Measurements from ENCODE around the gene TRRAP. TPM values are rescaled to one million over a fixed set of nuclear protein-coding genes. Genes with fewer than 3 reads are reported as not detected.
A peak's percentile ranks its signal among the peaks of the same experiment; 100 is the strongest.

TRRAP gene
- total RNA-seq, 1 donor from 2014 or later: 15.5 TPM

DNA sequence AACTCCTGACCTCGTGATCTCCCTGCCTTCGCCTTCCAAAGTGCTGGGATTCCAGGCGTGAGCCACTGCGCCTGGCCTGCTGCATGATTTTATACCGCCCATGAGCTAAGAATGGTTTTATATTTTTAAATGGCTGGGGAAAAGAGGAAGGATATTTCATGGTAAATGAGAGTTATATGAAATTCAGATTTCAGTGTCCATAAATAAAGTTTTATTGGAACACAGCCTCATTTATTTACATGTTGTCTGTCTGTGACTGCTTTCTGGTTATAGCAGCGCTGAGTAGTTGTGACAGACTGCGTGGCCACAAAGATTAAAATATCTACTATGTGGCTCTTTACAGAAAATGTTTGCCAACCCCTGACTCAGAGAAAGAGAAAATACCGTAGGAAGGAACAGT is 2.2 kb downstream of the TRRAP start:
- intact Hi-C loops (cut with micrococcal nuclease): no loop called here
- DNase-seq (no peak), ATAC-seq (no peak)

DNA sequence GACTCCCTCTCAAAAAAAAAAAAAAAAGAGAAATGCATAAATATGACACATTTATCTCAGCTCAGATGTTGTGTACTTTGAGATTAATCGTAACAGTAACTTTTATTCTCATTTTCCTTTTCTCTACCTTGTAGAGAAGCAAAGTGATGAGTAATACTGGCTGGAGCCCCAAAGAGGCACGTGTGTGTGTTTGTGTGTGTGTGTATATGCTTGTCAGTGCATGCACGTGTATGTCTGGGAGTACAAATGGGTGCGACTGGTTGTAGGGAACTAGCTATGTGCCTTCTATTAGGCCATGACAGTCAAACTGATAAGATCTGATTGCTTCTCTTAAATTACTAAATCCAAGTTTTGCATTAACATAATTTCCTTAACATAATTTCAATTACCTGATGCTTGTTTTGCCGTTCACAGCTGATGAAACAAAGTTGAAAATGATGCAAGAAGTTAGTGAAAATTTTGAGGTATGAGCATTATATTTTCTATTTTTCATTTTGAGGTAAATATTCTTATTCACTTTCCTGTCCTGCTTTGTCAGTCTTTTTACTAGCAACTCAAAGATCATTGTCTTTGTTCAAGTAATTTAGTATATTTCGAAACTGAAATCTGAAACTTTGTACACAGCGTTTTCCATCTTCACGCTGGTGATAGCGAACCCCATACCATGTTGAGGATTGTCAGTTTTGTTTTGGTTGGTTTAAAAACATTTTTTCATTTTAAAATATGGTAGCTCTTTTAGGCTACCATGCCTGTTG is 3.4 kb downstream of the TRRAP start:
- ATAC-seq (no peak), DNase-seq (no peak)
- intact Hi-C loops (cut with micrococcal nuclease): no loop called here

DNA sequence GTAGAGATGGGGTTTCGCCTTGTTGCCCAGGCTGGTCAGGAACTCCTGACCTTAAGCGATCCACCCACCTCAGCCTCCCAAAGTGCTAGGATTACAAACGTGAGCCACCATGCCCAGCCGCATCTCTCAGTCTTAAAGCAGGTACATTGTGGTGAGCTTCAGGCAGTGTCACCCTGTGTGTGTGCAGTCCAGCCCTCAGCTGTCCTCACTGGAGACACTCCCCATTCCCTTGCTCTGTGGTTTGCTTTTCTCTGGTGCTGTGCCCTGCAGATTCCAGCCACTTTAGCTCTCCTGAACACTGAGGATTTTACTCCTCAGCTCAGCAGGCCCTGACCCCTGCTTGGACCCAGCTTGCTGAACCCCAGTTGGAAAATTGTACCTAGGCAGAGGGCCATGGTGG is 6.1 kb downstream of the TRRAP start:
- ATAC-seq (no peak), DNase-seq (no peak)
- intact Hi-C loops (cut with micrococcal nuclease): no loop called here

DNA sequence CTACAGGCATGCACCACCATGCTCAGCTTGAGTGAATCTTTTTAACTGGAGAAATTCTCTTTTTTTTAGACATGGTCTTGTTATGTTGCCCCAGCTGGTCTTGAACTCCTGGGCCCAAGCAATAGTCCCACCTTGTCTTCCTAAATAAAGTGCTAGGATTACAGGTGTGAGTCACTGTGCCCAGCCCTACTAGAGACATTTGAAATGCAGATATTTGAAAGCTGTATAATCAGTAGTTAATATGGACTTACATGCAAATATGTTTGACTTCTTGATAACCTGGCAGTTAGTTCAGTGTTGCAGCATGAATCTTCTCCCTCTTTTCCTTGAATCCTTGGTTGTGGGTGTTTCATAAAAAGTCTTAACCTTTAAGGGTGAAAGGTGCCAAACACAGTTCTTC is 8.7 kb downstream of the TRRAP start:
- ATAC-seq (no peak), DNase-seq (no peak)
- intact Hi-C loops (cut with micrococcal nuclease): no loop called here

DNA sequence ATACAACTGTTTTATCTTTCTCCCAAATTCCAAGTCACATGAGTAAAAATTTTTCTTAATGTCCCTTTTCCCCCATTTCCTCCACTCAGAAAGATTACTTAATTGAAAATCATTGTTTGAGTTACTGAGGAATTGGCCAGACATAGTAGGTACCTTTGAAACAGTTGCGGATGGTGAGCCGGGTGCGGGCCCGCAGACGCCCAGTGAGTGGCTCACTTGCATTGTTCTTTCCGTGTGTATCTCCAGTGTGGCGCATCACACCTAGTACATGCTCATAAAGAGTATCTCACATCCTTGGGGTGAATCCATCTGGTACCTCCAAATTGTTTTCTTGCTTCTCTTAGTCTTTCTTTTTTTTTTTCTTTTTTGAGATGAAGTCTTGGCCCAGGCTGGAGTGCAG is 14.3 kb downstream of the TRRAP start:
- intact Hi-C loops (cut with micrococcal nuclease): no loop called here
- DNase-seq (no peak), ATAC-seq (no peak)

DNA sequence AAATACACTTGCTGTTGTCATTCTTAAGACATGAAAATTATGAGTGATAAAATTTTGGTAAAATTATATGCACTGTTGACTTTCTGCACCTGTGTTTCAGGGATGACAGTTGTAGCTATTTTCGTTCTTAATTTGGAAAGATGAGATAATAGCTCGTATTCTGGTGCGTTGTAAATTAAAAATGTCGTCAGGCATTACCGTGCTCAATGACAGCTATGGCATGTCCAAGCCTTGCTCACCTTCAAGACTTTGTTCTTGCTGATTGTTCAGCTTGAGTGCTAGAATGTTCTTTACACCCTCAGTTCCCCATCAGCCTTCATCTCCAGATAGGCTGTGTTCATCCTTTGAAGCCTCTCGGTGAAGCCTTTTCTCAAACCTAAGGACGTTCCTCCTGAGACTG is 21.5 kb downstream of the TRRAP start:
- intact Hi-C loops (cut with micrococcal nuclease): no loop called here
- DNase-seq (no peak), ATAC-seq (no peak)

DNA sequence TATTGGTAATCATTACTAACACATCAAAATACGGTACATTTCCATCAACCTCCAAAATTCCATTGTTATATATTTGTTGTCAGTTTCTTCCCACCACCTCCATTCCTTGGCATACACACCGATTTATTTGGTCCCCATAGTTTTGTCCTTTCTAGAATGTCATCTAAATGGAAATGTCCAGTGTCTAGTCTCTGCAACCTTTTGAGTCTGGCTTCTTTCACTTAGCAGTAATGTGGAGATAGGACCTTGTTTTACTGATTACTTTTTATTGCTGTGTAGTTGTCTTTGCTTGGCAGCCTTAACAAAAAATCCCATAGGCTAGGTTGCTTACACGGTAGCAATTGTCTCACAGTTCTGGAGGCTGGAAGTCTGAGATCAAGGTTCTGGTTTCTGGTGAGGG is 22.5 kb downstream of the TRRAP start:
- no peak for ATAC-seq
- intact Hi-C loops (cut with micrococcal nuclease): no loop called here

DNA sequence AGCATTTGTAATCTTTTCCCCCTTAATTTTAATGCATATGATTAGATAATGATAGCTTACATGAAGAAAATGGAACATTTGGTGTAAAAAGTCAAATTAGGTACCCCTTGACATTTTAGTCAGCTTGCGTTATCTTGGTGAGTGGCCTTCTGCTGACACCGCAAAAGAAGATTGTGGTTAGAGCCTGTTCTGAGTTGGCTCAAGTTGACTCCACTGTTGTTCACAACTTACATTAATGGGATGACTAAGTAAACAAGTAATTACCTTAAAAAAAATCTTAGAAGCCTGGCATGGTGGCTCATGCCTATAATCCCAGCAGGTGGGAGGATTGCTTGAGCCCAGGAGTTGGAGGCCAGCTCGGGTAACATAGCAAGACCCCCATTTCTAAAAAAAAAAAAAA is 24.2 kb downstream of the TRRAP start:
- DNase-seq (no peak), ATAC-seq (no peak)
- intact Hi-C loops (cut with micrococcal nuclease): no loop called here

More for the DNA sequence above, 22.5 kb downstream of the TRRAP start:
- no peak for DNase-seq

DNA sequence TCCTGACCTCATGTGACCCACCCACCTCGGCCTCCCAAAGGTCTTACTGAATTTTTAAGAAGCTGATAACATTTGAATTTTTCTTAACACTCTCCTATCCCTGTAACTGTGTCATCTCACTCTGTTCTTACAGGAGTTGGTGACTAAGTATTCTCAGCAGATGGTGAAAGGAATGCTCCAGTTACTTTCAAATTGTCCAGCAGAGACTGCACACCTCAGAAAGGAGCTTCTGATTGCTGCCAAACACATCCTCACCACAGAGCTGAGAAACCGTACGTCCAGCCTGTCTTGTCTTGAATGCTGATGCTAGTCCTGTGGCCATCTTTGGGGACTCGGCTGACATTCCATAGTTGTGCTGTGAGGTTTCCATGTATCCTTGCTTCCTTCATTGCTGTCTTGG is 24.9 kb downstream of the TRRAP start:
- intact Hi-C loops (cut with micrococcal nuclease): no loop called here
- ATAC-seq (no peak), DNase-seq (no peak)

DNA sequence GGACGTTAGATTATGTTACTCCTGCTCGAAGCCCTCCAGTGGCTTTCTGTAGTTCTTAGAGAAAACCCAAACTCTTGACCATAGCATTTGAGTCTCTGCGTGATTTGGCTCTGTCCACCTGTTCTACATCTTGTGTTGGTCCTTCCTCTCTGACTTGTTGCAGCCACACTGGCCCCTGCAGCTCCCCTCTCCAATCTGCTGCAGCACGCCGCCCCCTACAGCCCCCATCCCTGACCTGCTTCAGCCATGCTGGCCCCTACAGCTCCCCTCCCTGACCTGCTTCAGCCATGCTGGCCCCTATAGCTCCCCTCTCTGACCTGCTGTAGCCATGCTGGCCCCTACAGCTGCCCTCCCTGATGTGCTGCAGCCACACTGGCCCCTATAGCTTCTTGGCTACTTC is 29.2 kb downstream of the TRRAP start:
- intact Hi-C loops (cut with micrococcal nuclease): no loop called here

DNA sequence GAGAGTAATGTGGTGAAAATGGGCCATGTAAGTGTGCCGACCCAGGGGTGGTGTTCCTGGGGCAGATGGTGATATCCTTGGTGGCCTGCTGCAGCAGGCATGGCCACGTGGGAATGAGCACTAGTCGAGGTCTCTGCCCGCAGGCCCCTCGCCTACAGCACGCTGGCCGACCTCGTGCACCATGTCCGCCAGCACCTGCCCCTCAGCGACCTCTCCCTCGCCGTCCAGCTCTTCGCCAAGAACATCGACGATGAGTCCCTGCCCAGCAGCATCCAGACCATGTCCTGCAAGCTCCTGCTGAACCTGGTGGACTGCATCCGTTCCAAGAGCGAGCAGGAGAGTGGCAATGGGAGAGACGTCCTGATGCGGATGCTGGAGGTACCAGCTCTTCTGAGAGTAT is 30.3 kb downstream of the TRRAP start:
- ATAC-seq: no peak
- no peak for DNase-seq
- intact Hi-C loops (cut with micrococcal nuclease): no loop called here

More for the DNA sequence above, 29.2 kb downstream of the TRRAP start:
- DNase-seq (no peak), ATAC-seq (no peak)

DNA sequence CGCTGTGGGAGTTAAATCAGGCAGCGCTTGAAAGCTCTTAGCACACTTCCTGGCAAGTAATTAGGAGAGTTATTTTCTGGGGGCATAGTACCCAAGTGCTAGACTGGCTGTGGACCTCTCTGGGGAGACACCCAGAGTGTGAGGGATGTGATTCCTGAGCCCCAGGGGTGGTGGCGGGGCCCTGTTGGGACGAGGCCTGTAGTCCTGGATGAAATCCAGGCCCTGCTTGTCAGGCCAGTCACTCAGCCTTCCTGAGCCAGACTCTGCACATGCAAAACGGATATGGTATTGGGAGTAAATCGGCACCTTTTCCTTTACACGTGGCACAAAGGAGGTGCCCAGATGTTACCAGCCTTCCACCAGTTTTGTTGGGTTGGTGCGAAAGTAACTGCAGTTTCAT is 31.2 kb downstream of the TRRAP start:
- peak; percentile 81 for ATAC-seq
- intact Hi-C loops (cut with micrococcal nuclease): no loop called here
- DNase-seq: no peak

DNA sequence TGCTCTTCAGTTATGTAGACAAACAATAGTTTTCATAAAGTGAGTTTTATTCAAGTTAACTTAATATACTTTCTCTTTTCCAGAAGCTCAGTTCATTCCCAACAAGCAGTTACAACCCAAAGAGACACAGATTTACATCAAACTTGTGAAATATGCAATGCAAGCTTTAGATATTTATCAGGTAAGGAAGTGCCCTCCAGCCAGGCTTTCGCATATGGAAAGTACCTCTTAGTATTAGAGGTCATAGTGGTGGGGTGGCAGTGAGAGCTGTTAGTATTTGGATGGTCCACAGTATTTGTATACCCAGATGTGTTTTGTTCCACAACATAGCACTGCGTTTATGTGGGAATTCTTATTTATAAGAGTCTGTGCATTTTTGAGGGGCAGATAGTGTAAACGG is 32.1 kb downstream of the TRRAP start:
- intact Hi-C loops (cut with micrococcal nuclease): no loop called here
- no peak for DNase-seq
- ATAC-seq: no peak

DNA sequence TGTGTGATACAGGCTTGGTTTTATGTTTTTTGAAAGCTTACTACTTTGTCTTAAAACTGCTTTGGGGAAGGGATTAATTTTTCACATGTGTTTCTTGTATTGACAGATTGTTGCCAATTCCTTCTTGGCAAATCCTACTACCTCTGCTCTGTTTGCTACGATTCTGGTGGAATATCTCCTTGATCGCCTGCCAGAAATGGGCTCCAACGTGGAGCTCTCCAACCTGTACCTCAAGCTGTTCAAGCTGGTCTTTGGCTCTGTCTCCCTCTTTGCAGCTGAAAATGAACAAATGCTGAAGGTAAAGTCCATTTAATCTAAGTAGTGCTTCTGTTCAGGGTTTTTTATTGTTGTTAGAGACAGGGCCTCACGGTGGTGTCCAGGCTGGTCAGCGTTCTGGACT is 33.6 kb downstream of the TRRAP start:
- DNase-seq: no peak
- no peak for ATAC-seq
- intact Hi-C loops (cut with micrococcal nuclease): no loop called here

DNA sequence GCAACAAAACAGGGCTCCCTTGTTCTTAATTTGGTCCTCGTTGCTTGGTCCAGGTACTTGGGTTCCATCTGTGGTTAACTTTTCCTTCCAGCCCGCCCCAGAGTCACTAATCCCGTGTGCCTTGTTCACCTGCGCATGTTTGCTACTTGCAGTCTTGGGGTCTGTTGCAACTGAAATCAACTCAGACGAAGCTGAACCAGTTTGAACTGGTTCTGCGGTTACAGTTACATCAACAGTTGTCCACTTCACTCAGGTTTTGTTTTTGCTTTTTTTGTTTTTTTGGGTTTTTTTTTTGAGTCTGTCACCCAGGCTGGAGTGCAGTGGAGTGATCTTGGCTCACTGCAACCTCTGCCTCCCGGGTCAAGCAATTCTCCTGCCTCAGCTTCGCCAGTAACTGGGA is 34.7 kb downstream of the TRRAP start:
- ATAC-seq: no peak
- intact Hi-C loops (cut with micrococcal nuclease): no loop called here
- no peak for DNase-seq

DNA sequence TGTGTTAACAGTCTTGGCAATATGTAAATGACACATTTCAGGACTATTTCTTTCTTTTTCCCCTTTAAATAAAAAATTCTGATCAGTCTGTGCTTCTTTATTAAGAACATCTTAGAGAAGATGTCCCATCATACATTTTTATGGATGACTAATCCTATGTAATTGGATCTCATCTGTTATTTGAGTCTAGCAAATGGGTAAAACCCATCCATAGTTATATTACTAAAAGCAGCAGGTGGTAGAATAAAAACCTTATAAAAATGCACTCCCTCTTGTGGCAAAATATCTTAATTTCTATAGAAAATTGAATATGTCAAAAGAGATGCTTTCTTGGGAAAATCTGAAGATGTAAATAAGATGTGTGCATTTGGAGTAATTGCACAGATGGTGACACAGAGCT is 35.3 kb downstream of the TRRAP start:
- no peak for DNase-seq
- intact Hi-C loops (cut with micrococcal nuclease): no loop called here
- no peak for ATAC-seq

DNA sequence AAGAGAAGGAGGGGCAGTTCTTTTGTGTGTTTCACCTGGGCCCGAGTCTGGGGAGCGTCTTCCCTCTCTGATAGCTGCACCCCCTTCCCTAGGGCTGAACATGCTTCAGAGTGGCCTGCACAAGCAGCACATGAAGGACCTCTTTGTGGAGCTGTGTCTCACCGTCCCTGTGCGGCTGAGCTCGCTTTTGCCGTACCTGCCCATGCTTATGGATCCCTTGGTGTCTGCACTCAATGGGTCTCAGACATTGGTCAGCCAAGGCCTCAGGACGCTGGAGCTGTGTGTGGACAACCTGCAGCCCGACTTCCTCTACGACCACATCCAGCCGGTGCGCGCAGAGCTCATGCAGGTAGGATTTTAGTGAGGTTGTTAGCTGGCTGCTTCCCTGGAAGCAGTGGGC is 39.0 kb downstream of the TRRAP start:
- intact Hi-C loops (cut with micrococcal nuclease): no loop called here
- DNase-seq: no peak
- no peak for ATAC-seq

DNA sequence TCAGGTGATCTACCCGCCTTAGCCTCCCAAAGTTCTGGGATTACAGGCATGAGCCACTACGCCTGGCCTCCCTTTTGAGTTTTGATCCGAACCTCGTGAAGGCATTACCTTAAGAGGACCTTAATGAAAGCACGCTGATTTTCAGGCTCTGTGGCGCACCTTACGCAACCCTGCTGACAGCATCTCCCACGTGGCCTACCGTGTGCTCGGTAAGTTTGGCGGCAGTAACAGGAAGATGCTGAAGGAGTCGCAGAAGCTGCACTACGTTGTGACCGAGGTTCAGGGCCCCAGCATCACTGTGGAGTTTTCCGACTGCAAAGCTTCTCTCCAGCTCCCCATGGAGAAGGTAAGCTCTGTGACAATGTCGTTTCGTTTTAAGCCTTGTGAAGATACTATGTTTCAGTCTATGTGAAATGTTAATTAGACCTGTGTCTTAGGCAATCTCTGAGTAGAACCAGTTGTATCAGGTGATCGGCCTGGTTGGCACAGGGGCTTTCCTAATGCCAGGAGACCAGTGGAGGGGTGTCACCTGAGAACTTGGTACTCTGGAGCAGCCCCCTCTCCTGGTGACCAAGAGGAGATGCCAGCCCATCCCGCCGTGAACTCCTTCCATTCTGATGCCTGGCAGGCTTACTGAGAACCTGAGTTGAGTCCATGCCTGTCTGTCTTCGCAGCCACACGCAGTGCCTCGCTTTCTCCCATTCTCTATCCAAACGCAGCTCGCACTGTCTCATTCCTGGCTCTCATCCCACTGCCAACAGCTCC is 43.5 kb downstream of the TRRAP start:
- DNase-seq: no peak
- intact Hi-C loops (cut with micrococcal nuclease): no loop called here
- no peak for ATAC-seq

DNA sequence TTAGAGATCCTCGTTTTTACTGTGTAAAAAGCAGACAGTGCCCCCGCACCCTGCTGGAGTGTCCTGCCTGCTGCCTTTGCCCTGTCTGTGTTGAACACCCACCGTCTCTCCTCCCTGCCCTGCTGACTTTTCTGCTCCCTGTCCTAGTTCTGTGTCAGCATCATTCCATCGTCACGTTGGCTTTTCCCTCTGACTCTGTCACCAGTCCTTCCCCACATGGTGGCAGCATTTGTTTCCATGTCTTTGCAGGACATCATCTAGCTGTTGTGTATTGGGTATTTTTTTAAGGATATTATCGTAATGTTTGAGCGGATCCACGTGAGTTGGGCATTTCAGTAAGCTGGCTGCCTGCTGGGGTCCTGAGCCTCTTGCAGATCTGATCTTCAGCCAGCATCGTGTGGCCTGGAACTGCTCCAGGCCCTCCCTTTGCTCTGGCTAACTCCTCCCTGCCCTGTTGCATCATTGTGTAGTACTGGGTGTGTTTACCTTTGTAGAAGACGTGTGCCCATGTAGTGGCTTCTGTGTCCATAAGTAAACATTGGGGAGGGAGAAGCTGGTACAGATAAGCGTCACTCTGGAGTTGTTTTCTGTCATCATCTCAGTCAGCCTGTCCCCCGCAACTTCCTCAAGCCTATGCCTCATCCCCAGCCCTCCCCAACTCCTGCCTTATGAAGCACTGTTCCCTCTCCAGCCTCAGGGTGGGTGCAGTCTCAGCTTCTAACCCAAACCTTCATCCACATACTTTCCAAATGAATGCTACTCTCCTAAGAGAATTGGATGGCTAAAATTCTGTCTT is 44.3 kb downstream of the TRRAP start:
- ATAC-seq (peak; percentile 33), DNase-seq (no peak)
- intact Hi-C loops (cut with micrococcal nuclease): no loop called here

DNA sequence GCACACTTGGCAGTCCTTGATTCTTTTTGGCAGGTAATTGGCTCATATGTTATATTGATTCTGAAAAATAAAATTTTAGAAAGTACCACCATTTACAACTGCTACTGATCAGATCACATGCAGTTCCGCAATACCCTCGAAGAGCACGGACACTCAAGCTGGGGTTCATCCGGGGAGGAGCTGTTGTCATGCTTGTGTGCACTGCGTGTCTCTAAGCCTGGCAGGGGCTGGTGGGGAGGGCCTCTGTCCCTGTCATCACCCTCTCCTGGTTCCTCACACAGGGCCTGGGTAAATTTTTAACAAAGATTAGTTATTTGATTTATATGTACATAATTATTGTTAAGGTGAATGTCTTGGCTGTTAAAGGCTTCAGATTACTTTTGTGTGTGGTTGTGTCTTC is 45.2 kb downstream of the TRRAP start:
- DNase-seq: no peak
- intact Hi-C loops (cut with micrococcal nuclease): no loop called here
- ATAC-seq: no peak
